ACHN (cell line): ENCODE results near the gene L3HYPDH.
A peak's percentile ranks its signal among the peaks of the same experiment; 100 is the strongest.

Experiments used
- DNase-seq: peaks from one replicate; pipeline ENCODE4 v3.0.0-alpha.2; 2015
- in situ Hi-C: cut with HindIII; loops from 2 replicates; pipeline ENCODE4 v1.10.0; 2017; ENCODE audit warnings: low sequenced_read_pairs, low pct_ligation_motif_present, low pct_unique_long_range_greater_than_20kb

Gene L3HYPDH

DNA sequence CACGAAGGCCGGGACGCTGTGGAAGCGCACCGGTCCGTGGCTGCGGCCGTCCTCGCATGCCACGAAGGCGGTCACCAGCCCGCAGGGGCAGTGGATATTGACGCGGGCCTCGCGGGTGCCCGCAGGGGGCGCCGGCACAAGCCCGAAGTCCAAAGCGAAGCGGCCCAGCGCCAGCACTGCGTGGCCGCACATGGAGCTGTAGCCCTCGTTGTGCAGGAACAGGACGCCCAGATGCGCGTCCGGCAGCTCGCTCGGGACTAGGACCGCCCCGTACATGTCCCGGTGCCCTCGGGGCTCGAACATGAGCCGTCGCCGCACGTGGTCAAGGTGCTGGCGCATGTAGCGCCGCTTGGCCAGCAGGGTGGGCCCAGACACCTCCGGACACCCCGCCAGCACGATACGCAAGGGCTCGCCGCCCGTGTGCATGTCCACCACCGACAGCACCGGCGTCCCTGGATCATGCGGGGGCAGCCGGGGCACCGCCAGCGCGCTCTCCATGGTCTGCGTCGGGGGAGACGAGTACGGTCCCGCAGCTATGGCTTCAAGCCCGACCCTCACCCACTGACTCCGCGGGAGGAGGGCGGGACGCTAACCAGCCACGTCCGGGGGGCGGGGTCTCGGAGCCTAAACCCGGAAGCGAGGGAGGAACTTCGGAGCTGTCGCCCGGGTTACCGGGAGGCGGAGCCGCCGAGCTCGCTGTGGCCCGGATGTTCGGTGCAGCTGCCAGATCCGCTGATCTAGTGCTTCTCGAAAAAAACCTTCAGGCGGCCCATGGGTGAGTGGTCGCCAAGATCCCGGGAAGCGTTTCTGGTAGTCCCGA lies at the start of gene L3HYPDH, which contains the start of gene JKAMP:
L3HYPDH (minus strand) TSS at position 590 of the 820 bp plus-strand sequence; CDS start at position 498, 92 bp downstream.
JKAMP (plus strand) TSS at position 699 of the 820 bp plus-strand sequence; CDS start at position 772, 73 bp downstream.
- in situ Hi-C loops: no loop called here
- peak; percentile 93 for DNase-seq

DNA sequence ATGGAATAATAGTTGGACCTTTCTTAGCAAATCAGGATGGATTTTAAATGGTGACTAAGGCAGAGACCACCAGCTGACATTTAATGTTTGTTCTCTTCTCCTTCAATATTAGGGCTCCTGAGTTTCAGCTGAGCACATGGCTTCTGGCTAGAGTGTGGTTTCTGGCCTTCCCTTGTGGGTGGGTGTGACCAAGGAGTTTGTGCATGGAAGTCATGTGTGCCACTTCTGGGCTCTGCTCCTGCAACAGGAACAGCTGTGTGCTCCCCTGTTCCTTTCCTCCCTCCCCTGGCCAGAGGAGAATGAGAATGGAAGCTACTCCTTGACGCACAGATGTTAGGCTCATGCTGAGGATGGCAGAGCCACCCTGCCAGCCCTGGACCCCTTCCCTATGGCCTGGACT lies 48.2 kb upstream of the L3HYPDH start:
- DNase-seq: no peak
- in situ Hi-C loops: no loop called here

DNA sequence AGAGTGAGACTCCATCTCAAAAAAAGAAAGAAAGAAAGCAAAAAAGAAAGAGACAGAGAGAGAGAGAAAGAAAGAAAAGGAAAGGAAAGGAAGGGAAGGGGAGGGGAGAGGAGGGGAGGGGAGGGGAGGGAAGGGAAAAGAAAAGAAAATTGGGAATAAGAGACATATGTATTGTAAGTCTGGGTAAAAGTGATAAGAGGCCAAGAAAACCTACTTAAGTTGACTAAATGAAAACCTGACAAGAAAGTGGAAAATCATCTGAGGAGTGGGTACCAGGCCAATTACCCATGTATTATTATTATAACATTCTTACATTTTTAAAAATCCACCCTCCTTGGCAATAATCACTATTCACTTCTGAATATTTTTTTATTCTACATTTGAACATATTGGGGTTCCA lies 46.1 kb upstream of the L3HYPDH start:
- no peak for DNase-seq
- in situ Hi-C loops: no loop called here

DNA sequence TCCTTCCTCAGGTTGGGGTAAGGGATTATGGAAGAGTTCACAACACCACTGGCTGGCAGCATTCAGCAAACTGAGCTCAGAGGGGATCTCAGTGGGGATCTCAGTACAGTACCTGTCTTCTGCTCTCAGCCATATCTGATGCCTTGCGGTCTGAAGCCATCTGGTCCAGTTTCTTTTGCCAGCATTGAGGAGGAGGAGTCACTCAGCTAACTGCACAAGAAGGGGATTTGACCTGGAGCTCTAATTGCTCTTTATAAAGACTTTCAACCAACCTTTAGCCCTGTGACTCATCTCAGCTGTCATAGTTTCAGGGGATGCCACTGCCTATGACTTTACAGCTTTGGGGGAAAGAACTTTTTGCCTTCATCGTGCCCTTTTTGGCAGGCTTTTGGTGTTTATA lies 45.0 kb upstream of the L3HYPDH start:
- DNase-seq: no peak
- in situ Hi-C loops: no loop called here

DNA sequence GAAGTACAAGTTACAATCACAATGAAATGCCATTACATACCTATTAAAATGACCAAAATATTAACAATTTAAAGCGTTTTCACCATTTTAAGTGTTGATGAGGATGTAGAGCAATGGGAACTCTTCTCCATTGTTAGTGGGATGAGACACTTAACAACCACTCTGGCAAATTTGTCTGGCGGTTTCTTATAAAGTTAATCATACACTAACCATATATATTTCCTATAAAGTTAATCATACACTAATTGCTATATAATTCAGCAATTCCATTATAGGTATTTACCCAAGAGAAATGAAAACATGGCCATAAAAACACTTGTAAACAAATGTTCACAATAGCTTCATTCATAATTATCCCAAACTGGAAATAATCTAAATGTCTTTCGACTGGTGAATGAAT lies 36.0 kb upstream of the L3HYPDH start:
- in situ Hi-C loops: no loop called here

DNA sequence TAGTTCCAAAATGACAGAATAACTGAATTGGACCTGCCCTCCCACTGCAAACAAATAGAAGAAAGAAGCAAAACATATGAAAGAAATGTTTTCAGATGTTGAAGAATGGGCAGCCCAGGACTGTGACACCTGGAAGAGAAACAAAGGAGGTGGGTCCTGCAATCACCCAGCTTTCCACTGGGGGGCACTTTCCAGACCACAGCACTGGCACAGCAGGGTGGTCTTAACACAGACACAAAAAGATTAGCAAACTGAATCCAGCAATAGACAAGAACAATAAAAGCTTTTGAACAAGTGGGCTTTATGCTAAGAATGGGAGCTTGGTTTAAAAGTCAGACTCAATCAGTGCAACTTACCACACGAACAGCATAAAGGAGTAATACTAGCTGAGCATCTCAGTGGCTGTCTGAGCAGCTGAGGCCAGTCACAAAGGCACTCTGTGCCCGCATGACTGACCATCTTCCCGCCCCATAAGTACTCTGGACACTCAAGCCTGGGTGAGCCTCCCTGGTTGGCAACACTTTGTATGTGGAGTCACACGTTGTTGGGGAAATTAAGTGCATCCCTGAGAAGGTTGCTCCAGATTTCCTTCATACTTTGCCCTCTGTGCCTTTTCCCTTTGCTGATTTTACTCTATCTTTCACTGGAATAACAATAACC lies 27.8 kb upstream of the L3HYPDH start:
- DNase-seq: peak; percentile 9
- in situ Hi-C loops: no loop called here

More for the DNA sequence above, 36.0 kb upstream of the L3HYPDH start:
- no peak for DNase-seq

DNA sequence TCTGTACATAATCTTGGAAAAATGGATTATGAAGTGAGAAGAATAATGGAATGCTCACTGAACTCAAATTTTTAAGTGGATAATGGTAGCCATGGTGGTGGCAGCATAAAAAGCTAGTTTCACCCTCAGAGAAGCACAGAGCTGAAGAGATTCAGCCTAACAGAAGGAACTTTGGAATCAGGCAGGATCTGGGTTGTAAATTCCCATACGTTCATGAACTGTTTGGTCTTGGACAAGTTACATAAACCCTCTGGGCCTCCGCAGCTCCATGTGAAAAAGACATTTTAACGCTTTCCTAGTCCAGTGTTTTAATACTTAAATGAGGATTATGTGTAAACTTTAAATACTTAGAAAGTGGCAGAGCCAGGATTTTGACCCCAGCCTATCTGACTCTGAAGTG lies 26.8 kb upstream of the L3HYPDH start:
- in situ Hi-C loops: no loop called here
- DNase-seq: no peak

DNA sequence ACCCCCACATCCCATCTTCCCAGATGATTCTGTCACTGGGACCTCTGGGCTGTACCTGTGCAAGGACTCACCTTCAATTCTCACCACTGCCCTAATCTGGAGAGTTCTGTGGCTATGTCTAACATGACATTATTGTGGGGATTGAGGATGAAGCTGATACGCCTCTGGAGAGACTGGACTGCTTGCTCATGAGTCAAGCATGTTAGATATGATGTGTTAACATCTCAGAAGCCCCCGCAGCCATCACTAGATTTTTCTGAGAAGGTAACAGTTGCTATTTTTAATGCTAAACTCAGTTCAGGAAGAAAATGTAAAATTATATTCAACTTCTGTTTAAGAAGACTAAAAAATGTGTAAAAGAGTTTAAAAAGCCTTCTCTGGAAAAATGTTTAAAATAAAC lies 25.8 kb upstream of the L3HYPDH start:
- no peak for DNase-seq
- in situ Hi-C loops: no loop called here

DNA sequence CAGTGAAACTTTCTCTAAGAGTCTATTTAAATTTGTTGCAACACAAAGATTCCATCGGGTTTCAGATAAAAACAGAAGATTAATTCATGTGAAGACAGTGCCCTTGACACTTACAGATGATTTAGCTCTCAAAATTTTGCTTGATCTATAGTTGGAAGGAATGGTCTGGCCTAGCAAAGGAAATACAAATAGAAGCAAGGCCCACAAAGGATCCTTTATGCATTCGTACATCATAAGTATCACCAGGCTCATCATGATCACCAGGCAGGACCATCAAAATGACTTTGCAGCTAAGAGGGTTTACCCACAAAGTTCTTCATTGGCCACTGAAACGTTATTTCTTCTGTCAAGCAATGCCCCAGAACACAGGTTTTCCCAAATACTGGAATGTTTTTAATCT lies 24.9 kb upstream of the L3HYPDH start:
- in situ Hi-C loops: no loop called here
- no peak for DNase-seq

DNA sequence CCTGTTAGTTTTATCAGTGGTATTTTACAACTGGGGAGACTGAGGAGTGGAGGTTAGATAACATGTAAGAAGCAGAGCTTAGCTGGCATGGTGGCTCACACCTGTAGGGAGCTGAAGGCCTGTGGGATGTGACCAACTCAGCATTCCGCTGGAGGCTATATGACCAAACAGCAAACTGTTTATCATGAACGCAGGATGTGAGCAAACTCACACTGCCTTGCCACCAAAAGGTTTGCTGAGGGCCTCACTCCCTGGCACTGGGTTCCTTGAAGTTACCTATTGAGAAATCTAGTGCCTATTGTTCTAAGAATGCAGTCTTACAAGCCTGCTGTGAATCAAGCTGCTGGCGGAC lies 23.5 kb upstream of the L3HYPDH start:
- no peak for DNase-seq
- in situ Hi-C loops: no loop called here

DNA sequence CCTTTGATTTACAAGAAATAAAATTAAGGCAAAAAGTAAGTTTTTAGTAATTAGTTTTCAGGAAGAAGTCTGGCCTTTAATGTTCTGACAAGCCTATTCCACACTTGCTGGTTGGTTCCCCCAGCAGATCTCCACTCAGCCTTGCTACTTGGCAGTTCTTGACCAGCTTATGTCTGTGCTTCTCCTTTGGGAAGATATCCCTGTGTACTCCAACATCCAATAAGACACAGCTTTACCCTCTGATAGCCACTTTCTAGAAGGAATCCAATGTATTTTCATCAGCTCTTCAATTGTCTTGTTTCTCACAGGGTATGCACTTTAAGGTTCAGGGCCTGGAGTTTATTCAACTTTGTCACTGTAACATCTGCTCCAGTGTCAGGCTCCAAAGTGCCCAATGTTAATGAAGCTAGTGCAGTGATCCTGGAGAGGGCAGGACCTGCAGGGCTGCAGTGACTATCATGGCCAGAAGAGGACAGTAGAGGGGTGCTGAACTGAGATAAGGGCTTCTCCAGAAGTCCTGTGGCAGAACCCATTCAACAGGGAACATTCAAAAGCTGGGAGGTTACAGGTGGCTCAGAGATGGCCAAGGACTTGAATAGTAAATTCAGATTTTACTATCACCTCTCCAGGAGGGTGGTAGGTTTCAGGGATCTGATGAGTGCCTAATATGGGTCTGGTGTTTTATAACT lies 23.0 kb upstream of the L3HYPDH start:
- in situ Hi-C loops: no loop called here
- peak; percentile 60 for DNase-seq

DNA sequence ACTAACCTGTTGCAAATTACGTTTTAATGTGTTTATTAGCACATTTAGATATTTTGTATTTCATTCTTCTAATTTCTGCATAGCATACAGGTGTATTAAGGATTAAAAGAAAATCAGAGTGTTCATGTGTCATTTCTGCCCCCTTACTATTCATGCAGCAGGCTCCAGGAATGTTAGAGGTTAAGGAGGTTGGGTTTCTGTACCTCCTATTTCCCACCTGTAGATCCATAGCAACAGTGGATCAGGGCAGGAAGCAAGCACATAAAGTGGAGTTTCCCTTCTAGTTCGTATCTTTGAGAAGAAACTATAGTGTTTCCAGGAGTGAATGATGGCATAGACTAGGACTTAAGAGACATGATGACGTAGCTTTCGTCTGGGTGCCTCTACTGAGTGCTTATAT lies 19.0 kb upstream of the L3HYPDH start:
- in situ Hi-C loops: no loop called here

DNA sequence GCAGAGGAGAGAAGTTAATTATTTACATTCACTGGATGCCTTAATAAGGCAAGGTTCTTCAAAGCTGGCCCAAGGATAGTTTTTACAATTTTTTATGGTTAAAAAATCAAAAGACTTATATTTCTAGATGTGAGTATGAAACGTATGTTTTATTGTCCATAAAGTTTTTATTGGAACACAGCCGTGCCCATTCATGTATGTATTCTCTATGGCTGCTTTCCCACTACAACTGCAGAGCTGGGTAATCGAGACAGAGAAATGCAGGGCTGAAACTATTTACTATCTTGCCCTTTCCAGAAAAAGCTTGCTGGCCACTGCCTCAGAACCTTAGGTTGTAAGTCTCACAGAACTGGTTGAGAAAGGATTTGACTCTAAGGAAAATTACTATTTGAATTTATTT lies 16.5 kb upstream of the L3HYPDH start:
- in situ Hi-C loops: no loop called here
- peak; percentile 4 for DNase-seq

More for the DNA sequence above, 19.0 kb upstream of the L3HYPDH start:
- no peak for DNase-seq

DNA sequence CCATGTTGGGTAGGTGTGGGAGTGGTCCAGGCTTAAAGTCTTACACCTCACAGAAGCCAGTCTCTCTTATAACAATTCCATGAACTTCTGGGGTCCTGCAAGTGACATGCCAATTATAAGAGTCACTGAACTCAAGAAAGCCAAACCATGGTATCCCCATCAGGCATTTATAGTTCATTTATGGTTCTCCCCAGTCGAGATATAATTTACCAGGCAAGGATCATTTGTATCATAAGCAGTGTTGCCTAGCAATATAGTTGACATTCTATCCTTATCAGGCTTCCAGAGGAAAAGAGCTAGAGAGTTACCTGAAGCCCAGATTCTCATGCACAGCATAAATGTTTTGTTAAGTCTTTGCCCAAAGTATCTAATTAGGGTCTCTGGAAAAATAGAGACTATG lies 8.2 kb upstream of the L3HYPDH start:
- in situ Hi-C loops: no loop called here
- no peak for DNase-seq

DNA sequence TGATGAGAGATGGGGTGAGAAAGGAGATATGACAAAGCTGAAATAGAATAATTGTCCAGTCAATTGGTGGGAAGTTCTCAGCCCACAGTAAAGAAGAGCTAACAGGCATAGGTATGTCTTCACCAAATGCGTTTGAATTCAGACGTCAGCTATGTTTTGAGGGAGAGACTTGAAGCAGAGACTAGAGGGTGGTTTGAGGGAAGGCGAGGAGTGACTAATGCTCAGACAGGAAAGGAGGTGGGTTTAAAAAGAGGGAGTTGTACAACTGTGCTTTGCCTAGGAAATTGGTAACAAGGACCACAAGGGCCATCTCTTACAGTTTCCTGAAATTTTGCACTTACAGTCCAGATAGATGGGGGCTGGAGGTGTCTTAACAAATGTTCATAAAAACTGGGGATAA lies 6.5 kb upstream of the L3HYPDH start:
- in situ Hi-C loops: no loop called here
- no peak for DNase-seq

DNA sequence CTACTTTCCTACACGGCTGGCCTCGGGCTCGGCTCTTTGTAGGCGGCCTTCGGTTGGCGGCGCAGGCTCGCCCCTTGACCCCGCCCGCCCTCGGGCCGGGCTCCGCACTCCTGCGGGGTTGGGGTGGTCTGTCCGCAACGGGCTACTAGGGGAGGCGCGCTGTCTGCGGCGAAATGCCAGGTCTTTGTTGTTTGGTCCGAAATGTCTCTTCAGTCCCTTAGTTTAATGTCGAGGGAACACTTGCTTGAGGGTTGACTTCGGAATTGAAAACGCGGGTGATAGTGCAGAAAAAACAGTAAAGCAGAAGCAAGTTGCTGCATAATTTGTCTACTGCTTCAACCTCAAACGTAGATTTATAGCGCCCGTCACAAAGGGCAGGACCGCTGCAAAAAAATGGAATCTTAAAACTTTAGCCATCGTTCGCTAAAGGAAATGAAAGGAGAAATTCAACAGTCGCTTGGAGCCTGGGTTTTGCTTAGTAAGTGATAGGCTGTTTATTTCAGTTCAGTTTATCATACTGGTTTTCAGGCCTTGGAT lies 499 bp upstream of the L3HYPDH start:
- in situ Hi-C loops: no loop called here
- DNase-seq: peak; percentile 25

DNA sequence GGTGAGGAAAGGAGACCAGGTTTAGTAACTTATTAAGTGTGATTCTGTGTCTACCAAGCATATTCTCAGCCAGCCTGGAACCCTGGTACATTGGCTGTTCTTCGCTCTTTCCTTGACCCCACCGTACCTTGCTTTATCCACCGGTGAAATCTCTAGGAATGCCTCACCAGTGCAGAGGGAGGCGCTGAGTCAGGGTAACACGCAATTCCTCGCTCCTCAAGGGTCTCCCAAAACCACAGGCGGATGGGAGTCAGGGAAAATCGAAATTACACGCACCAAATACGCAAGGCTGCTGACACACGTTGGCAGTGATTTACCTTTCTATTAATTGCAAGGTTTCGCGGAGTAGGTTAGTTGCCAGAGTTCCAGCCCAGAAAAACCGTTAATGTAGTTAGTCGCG lies 845 bp downstream of the L3HYPDH start:
- DNase-seq: peak; percentile 68

DNA sequence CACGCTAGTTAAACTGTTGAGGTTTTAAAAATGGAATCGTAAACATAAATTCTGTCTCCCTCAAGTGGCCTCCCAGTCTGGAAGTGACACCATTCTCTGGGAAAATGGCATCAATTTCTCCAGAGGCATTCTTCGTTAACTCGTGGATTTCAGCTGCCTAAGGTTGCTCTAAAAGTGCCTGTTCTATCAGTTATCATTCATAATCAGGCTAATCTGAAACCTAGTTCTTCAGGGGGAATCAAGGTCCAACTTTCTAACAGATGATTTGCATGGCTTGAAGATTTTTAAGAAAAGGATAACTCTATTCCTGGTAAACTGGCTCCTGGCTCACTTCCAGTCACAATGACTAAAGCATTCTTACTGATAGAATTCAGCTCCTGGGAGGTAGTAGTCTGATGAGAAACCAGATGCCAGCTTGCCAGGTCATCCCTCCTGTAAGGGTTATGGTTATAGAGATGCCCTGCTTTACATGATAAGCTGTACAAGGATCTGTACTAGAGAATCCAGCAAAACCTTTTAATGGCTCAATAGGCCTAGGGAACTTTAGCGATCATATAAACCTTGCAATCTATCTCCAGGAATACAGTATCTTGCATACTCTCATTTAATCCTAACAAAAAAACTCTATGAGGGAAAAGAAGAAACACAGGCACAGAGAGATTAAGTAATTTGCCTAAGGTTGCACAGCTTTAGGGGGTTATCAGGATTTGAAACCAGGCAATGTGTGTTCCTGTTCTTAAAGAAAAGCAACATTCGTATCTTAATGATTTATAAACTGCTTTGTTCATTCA lies 1.5 kb downstream of the L3HYPDH start:
- in situ Hi-C loops: no loop called here
- DNase-seq: peak; percentile 96

More for the DNA sequence above, 845 bp downstream of the L3HYPDH start:
- in situ Hi-C loops: no loop called here
